HPDE6-E6E7 (cell line): Measurements from ENCODE around the gene ADAMTS14.
"Not testable (repeated sequence)": the region's sequence is repeated elsewhere in the genome, so short reads cannot be mapped to it uniquely, and the experiment has no call there.

ENCODE experiments used
- DNase-seq: peaks from one replicate; pipeline ENCODE4 v3.0.0; 2011; ENCODE audit warnings: missing footprints; ENCODE audit errors: extremely low spot score

ADAMTS14 gene

DNA sequence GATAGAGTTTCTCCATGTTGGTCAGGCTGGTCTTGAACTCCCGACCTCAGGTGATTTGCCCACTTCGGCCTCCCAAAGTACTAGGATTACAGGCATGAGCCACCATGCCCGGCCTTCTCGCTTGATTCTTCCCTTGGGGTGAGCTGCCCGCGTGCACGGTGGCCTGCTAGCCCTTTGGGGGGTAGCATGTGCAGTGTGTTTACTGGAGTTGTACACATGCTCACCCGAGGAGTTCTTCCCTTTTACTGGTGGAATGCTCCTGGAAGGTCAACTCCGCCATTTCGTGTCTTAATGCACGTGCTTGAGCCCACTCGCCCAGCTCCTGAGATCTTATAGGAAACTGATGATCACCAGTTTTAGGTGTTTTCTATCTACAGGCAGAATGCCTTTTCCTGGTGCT is 17.0 kb upstream of the ADAMTS14 start:
- DNase-seq: no peak

GRCh38 chr10:70656489-70656888 is 15.8 kb upstream of the ADAMTS14 start:
- DNase-seq: peak; percentile 97

DNA sequence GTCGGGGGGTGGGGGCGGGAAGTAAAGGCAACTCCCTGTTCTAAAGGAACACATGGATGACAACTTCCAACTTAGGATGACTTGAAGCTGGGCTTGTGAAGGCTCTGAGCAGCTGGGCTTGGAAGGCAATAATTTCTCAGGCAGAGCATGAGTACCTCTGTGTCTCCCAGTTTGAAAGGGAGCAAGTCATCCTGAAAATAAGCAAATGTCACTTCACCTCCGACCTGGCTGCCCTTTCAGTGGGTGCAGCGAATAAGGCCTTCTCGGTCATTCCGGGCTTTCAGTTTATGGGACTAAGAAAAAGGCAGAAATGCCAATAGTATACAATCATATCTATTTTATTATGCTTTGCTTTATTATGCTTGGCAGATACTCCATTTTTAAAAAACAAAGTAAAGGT is 15.3 kb upstream of the ADAMTS14 start:
- no peak for DNase-seq

DNA sequence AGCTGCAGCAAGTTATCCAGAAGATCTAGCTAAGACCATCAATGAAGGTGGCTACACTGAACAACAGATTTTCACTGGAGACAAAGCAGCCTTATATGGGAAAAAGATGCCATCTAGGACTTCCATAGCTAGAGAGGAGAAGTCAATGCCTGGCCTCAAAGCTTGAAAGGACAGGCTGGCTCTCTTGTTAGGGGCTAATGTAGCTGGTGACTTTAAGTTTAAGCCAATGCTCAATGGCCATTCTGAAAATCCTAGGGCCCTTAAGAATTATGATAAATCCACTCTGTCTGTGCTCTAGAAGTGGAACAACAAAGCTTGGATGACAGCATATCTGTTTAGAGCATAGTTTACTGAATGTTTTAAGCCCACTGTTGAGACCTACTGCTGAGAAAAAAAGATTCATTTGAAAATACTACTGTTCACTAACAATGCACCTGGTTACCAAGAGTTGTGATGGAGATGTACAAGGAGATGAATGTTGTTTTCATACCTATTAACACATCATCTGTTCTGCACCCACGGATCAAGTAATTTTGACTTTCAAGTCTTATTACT is 13.6 kb upstream of the ADAMTS14 start:
- DNase-seq: no peak

- DNase-seq: no peak
These were observed 13.0 kb upstream of the ADAMTS14 start for GRCh38 chr10:70659306-70659705.

DNA sequence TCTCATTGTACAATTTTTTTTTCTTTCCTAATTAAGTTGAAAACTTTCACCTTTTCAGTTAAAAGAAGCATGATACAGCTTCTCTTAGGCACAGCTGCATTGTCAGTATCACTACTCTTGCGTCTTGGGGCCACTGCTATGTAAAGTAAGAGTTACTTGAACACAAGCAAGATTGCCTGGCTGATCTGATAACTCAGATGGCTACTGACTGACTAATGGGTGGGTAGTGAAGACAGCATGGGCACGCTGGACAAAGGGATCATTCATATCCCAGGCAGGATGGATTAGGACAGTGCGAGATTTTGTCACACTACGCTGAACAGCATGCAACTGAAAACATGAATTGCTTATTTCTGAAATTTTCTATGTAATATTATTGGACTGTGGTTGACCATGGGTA is 11.6 kb upstream of the ADAMTS14 start:
- no peak for DNase-seq

DNA sequence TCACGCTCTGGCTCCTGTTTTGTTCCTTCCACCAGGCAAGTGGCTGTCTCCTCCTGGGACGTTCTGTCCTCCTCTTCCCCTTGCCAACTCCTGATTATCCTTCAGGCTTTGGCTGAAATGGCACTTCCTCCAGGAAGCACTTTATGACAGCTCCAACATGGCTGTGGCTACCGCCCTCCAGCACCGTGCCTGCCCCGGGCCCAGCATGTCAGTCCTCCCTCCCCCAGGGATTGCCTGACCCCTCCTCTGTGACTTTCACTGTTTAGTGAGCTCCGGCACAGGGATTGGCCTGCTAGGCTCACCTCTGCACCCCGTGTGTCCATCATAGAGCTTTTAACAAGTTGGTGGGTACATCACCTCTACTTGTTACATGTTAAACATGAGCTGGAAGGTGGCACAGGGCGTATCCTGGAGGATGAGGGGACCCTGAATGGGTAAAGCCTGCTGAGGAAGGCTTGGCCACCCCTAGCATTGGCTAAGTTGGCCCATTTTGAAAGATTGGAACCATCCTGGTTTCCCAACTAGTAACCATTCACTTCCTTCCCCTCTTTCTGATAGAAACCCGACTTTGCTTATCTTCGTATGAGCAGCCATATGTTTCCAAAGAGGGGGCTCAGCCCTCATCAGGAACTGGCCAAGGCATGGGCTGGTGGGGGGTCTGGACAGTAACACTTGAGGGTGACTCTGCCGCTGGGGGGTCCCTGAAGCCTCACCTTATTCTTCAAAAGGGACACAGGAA is 10.5 kb upstream of the ADAMTS14 start:
- DNase-seq: no peak

GRCh38 chr10:70662362-70663220 is 9.7 kb upstream of the ADAMTS14 start:
- DNase-seq: no peak

DNA sequence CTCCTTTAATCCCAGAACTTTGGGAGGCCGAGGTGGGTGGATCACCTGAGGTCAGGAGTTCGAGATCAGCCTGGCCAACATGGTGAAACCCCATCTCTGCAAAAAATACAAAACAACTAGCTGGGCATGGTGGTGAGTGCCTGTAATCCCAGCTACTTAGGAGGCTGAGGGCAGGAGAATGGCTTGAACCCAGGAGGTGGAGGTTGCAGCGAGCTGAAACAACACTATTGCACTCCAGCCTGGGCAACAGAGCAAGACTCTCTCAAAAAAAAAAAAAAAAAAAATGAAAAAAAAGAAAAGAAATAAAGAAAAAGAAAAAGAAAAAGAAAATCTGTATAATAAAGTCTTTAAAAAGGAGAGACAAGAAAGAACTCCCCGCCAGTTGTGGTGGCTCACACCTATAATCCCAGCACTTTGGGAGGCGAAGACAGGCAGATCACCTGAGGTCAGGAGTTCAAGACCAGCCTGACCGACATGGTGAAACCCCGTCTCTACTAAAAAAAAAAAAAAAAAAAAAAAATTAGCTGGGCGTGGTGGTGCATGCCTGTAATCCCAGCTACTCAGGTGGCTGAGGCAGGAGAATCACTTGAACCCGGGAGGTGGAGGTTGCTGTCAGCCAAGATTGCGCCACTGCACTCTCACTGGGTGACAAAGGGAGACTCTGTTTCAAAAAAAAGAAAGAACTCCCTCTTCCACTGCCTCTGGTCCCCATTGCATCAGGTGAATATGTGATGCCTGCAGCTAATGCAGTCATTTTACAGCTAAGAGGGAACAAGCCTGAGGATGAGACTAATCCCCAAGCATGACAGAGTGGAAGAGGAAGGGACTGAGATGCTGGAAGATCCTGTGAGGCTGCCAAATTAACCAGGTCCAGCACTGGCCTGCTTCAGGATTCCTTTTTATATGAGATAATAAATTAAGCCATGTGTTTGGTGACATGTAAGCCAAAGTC is 8.6 kb upstream of the ADAMTS14 start:
- not testable (repeated sequence) for DNase-seq

- DNase-seq: peak; percentile 40
These were observed 7.6 kb upstream of the ADAMTS14 start for GRCh38 chr10:70664702-70665195.

DNA sequence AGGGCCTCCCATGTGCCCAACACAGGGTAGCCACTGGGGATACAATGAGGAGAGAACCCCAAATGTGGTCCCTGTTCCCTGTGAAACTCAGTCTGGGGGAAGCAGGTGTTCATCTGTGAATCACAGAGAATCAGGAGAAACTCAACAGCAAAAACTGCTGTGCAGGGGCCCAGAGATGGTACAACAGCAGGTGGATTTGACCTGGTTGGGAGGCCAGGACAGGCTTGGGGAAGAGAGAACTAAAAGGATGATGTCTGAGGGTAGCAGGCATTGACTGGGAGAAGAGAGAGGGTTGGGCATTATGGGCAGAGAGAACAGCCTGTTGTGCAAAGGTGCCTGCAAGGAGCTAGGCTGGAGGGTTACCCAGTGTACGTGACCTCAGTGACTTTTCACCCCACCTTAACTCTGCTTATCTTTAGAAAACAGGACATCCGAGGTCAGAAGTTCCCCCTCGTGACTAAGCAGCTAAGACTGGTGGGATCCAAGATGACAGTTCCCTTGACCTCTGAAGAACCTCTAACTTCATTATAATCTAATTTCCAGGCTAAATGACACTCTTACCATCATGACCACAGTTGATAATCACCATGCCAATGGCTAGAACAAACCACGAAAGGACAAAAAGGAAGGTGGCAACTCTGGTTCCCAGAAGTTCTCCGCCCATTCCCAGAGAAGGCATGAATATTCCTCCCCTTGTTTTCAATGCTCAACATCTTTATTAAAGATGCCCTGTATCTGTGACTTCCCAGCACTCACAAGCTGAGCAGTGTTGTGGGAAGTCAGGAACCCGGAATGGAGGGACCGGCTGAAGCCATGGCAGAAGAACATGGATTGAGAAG is 5.1 kb upstream of the ADAMTS14 start:
- no peak for DNase-seq

DNA sequence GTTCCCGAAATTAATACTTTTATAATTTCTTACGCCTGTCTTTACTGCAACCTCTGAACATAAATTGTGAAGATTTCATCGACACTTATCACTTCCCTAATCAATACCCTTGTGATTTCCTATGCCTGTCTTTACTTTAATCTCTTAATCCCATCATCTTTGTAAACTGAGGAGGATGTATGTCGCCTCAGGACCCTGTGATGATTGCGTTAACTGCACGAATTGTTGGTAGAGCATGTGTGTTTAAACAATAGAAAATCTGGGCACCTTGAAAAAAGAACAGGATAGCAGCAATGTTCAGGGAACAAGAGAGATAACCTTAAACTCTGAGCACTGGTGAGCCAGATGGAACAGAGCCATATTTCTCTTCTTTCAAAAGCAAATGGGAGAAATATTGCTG is 4.5 kb upstream of the ADAMTS14 start:
- not testable (repeated sequence) for DNase-seq

DNA sequence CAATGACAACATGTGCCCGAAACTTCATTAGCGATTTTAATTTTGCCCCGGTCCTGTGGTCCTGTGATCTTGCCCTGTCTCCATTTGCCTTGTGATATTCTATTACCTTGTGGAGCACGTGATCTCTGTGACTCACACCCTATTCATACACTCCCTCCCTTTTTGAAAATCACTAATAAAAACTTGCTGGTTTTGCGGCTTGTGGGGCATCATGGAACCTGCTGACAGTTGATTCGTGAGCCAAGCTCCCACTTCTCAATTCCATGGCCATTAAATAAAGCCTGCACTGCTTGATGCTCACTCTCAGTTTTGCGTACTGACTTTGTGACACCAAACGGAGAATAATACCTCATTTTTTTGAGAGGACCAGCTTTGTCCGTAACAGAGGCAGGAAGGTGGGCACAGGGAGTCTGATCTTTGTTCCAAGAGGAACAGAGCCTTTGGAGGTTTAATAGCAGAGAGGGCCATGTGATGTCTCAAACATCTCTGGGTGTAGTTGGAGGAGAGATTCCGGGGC is 3.8 kb upstream of the ADAMTS14 start:
- no peak for DNase-seq

DNA sequence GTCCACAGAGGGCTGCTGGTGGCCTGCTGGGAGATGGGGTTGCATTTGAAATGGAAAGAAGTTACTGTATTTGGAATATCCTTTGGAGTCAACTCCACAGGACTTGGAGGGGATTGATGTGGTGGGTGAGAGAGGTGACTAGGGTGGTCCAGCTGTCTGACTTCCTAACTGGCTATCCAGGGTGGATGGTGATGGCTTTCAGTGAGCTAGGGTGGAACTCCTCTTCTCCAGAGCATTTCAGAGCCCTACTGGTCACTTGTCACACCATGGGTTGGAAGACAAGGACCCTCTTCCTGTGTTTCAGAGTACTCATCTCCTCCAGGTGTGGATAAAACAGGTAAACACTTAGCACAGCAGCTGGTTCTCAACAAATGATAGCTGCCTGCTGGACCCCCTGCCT is 3.3 kb upstream of the ADAMTS14 start:
- no peak for DNase-seq

- no peak for DNase-seq
These were observed 2.5 kb upstream of the ADAMTS14 start for GRCh38 chr10:70669732-70670317.

GRCh38 chr10:70671619-70672164 is 614 bp upstream of the ADAMTS14 start:
- no peak for DNase-seq

GRCh38 chr10:70673043-70673928 is 980 bp downstream of the ADAMTS14 start:
- peak; percentile 71 for DNase-seq

DNA sequence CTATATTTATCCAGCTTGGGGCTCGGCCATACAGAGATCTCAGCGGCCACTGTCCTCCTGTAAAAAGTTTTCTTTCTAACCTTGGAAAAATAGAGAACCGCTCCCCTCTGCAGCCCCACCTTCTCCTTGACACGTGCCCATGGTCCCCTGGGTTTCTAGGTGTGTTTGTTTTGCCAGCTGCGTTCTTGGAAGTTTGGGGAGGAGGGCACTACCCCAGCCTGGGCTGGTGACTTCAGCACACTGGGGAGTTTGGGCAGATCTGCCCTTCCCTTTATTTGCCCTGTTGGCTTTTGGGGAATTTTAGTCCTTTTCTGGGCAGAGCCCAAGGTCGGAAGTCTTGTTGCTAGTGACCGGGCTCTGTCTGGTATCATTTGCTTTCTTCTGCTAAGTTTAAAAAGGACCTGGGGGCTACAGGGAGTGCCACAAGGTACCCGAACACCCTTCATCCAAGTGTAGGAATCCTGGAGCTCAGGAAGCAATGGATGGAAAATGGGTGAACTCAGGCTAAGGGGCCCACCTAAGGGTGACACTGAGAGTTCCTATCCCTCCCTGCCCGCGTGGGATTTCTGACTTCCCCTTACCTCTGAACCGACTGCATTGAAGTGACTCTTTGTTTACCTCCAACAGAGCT is 1.7 kb downstream of the ADAMTS14 start:
- no peak for DNase-seq
